GM19238 (cell line): Measurements from ENCODE around the gene GAK.
"Not testable (repeated sequence)": the region's sequence is repeated elsewhere in the genome, so short reads cannot be mapped to it uniquely, and the experiment has no call there.

Source experiments
- DNase-seq: peaks from one replicate; pipeline ENCODE4 v3.0.0; 2011; ENCODE audit warnings: low spot score; ENCODE audit not compliant: insufficient read length

Gene GAK

DNA sequence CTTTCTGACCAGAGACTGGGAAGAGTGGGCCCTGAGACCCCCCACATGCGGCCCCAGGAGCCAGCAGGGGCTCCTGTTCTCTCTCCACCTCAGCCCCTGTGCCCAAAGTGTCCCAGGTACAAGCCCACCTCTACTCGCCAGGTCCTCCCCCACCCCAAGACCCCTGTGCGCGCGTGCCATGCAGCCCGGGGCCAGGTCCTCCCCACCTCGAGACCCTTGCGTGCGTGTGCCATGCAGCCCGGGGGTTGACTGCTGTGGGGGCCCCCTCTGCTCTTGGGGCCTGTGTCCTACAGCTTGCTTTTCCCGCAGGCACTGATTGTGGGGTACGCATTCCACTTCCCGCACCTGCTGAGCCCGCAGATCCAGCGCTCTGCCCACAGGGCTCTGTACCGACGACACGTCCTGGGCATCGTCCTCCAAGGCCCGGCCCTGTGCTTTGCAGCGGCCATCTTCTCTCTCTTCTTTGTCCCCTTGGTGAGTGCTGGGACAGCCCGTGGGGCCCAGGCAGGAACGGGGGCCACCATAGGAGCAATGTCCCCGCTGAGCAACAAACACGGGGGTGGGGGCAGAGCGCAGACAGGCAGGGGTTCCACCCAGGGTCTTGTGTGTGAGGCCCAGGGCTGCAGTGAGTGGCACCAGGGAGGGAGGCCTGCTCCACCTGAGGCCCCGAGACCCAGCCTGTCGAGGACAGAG lies 20.9 kb upstream of the GAK start:
- no peak for DNase-seq

DNA sequence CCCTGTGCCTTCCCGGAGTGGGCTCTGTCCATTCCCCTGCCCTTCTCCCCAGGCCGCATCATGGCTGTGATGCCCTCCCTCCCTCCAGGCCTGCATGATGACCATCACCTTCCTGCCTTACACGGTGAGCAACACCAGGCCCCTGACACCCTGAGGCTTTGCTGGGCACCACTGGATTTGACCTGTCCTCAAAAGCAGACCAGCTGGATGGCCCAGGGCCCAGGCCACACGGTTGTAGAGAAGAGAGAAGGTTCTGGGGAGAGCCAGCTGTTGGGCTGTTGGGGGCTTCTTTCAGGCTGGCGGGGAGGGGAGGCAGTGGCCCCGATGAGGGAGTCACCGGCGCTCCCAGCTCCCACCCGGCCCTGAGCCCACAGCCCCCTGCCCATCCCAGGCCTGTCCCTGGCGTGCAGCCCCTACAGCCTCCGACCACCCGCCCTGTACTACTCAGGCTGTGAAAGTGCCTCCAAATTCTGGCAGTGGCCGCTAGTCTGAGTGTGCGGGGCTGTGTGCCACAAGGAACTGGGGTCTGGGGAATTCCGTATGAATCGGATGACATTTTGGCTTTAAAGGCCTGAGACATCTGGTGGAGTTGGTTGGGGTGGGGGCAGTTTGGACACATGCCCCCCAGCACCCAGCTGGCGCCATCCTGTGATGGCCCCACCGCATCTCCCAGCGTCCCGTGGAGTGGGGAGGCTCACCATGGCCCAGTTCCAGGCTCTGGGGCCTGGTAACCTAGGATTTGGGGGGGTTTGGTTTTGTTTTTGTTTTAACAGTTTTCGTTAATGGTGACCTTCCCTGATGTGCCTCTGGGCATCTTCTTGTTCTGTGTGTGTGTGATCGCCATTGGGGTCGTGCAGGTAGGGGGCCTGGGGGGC lies 19.7 kb upstream of the GAK start:
- no peak for DNase-seq

DNA sequence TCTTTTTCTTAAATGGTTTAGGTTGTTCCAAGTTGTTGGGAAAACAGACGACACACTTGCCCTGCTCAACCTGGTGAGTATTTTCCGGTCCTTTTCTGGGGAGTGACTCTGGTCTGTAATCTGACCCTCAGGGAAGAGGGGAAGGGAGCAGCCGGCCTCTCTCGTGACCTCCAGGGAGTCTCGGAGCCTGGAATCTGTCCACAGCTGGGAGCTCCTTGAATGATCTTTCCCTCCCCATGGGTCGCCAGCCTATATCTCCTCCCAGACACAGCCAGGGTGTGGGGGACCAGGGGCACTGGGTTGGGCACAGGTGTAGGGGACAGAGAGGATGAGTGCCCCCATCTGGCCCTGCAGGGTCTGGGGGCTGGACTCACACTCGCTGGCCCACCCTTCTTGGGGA lies 19.1 kb upstream of the GAK start:
- no peak for DNase-seq

DNA sequence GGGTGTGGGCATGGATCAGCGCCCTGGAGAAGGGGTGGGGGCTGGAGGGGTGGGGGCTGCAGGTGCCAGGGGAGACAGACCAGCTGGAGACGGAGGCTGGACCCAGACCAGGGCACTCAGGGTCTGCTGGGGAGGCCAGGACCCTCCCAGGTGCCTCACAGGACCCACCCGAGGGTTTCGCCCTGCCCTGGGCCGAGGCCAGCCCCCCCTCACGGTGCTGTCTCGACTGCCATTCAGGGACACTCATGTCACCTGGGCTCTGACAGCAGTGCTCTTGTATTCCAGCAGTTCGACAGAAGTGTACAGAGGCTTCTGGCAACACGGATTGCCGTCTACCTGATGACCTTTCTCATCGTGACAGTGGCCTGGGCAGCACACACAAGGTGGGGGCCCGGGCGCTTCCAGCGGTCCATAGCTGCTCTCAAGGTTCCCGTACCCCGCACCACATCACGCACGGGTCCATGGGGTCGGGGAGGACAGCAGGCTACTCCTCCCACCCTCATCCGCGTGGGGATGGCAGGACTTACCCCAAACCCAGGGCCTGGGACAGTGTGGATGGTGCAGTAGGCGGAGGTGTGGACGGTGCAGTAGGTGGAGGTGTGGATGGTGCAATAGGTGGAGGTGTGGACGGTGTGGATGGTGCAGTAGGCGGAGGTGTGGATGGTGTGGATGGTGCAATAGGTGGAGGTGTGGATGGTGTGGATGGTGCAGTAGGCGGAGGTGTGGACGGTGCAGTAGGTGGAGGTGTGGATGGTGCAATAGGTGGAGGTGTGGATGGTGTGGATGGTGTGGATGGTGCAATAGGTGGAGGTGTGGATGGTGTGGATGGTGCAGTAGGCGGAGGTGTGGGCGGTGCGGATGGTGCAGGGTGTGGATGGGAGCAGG lies 18.3 kb upstream of the GAK start:
- no peak for DNase-seq

DNA sequence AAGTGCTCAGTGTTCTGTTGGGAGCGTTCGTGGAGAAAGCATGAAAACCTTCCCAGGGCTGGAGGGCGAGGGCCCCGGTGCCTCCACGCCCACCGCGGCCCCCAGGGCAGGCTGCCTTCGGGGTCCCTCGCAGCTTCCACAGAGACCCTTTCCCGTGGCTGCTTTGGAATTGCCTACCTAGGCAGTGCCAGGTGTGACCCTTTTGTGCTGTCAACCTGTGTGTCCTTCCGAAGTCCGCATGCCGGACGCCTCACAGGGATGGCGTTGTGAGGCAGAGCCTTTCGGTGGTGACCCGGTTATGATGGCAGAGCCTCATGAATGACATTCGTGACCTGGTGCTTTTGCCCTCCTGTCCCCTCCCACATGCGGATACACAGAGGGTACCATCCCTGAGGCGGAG lies 17.5 kb upstream of the GAK start:
- DNase-seq = no peak

DNA sequence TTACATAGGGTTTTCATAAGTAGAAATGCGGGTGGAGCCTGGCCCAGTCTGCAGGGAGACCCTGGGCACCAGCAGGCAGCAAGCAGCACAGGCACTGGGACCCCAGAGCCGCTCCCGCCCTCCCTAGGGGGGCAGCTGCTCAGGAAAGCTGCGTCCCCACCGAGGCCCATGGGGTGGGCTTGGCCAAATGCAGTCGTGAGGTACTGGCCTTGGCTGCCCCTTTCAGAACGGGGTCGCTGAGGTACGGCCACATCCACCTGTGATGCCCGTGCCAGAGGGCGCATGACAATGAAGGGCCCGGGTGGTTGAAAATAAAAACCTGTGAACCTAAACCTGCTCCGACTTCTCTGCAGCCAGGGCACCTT lies 16.8 kb upstream of the GAK start:
- DNase-seq = no peak

DNA sequence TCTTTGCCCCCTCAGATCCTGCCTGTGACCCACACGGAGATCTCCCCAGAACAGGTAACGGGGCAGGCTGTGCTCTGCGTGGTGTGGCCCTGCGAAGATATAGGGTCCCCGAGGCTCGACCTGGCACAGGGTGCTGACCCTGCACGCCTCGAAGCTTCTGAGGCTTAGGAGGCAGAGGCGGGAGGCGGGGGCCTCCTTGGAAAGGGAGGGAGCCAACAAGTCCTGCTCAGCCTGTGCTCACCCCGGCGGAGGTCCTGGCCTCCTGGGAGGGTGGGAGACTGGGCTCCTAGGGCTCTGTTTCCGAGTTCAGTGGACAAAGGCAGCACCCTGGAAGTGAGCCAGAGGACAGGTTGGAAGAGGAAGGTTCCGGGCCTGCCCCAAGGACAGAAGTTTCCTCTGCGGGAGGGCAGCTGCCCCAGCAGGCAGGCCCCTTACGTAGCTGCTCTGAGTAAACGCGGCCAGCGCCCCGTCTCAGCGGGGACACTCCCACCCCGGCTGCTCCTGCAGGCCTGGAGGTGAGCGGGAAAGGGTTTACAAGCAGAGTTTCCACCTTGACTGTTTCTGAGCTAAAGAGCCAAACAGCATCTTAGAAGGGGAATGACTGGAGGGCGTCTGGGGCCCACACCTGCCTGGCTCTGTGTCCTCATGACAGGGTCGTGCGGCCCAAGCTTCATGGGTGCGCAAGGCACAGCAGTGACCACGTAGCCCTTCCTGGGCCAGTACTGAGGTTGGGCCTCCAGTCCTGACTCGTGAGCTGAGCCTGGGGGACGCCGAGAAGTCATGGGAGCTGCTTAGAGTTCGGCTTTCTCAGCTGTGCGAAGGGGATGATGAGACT lies 16.2 kb upstream of the GAK start:
- no peak for DNase-seq

DNA sequence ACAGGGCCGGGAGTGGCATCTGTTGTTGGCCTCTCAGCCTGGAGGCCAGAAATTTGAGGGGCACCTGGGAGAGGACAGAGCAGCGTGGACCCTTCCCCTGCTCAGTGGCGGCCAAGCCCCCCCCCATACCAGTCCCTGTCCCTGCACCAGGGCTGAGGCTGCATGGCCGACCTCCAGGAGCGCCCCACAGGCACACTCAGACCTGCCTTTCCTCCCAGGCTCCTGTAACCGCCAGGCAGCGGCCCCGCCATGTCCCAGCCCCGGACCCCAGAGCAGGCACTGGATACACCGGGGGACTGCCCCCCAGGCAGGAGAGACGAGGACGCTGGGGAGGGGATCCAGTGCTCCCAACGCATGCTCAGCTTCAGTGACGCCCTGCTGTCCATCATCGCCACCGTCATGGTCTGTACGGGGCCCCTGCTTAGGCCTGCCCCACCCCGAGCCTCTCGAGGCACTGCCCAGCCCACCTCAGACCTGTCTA lies 15.4 kb upstream of the GAK start:
- DNase-seq = no peak

DNA sequence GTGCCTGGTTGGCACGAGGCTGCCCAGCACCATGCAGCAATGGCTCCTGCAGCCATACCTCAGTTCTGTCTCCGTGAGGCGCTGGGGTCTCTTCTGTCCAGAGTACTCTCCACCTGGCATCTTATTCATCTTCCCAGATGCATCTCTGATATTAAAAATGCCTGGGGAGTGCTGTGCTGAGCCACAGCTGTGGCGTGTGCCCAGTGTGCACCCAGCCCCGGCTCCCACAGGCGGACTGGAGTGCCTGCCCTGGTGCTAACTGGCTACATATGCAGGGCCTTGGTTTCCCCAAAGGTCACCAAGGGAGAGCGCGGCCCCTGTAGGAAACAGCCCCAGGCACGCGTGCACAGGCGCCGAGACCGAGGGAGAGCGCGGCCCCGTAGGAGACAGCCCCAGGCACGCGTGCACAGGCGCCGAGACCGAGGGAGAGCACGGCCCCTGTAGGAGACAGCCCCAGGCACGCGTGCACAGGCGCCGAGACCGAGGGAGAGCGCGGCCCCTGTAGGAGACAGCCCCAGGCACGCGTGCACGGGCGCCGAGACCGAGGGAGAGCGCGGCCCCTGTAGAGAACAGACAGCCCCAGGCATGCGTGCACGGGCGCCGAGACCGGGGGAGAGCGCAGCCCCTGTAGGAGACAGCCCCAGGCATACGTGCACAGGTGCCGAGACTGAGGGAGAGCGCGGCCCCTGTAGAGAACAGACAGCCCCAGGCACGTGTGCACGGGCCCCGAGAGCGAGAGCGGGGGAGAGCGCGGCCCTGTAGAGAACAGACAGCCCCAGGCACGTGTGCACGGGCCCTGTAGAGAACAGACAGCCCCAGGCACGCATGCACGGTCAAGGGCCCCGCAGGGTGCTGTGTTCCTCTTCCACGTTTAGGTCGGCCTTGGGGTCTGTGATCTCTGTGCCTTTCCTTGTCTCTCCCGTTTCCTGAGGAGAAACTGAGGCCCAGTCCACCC lies 14.7 kb upstream of the GAK start:
- no peak for DNase-seq

DNA sequence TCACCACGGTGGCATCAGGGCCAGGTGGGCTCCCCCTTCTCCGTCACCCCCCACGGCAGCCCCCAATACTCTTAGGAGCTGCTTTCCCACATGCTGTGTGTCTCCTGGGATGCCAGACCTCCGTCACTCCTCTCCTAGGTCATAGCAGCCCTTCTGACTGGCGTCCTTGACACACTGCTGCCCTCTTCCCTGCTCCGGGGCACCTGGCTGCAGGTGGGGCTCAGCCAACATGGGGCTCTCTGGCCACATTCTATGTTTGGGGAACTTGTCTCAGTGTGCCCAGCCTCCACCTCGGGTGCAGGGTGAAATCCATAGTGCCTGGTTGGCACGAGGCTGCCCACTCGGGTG lies 14.0 kb upstream of the GAK start:
- no peak for DNase-seq

DNA sequence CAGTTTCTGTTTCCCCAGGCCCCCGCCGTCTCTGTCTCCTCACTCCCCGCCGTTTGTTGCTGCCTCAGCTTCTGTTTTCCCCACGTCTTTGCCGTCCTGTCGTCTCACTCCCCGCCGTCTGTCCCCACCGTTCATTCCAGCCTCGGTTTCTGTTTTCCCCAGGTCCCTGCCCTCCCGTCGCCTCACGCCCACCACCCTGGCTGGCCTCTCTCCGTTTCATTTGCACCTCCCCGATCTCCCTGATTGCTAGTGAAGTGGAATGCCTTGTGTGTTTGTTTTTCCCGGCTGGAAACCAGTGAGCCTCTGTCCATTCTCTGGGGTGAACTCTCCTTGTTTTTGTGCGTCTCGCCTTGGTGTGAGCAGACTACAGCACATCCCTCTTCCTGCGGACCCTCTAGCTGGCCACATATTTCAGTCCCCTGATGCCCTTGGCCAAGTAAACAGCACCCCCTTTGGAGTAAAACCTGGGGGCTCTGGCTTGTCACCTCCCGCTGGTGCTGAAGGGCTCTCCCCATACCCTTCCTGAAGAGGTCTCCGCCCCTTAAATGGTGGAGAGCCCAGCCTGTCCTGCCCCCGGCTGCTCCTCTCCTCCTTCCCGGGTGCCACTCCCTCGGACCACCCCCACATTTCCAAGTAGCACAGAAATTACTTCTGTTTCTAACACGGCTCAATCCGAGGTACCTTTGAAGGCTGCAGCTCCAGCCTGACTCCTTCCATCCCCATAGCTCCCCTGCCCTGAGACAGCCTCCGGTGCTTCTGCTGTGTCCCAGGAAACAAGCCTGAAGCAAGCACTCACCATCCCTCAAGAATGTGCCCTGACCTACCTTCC lies 13.4 kb upstream of the GAK start:
- DNase-seq = no peak

DNA sequence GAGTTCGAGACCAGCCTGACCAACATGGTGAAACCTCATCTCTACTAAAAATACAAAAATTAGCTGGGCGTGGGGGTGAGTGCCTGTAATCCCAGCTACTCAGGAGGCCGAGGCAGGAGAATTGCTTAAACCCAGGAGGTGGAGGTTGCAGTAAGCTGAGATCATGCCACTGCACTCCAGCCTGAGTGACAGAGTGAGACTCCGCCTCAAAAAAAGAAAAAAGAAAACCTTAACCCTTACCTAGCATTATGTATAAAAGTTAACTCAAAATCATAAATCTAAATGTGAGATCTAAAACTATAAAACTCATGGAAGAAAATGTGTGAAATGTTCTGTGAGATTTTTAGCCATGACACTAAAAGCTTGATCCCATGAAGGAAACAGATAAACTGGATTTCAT lies 7.4 kb upstream of the GAK start:
- not testable (repeated sequence) for DNase-seq

DNA sequence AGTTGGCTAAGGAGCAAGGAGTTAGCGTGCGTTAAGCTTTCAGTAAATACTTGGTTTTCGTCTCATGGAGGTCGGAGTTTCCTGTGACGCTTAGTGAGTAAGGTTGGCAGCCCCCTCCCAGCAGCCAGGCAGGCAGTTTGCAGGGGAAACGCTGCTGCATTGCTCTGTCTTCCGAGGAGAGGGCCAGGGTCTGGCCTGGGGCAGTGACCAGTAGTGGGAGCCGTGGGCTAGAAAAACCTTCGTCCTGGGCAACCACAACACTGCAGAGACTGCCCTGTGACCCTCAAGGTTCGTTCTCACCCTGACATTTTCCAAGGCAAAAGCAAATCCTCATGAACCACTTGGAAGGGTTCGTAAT lies 576 bp upstream of the GAK start:
- DNase-seq = no peak

DNA sequence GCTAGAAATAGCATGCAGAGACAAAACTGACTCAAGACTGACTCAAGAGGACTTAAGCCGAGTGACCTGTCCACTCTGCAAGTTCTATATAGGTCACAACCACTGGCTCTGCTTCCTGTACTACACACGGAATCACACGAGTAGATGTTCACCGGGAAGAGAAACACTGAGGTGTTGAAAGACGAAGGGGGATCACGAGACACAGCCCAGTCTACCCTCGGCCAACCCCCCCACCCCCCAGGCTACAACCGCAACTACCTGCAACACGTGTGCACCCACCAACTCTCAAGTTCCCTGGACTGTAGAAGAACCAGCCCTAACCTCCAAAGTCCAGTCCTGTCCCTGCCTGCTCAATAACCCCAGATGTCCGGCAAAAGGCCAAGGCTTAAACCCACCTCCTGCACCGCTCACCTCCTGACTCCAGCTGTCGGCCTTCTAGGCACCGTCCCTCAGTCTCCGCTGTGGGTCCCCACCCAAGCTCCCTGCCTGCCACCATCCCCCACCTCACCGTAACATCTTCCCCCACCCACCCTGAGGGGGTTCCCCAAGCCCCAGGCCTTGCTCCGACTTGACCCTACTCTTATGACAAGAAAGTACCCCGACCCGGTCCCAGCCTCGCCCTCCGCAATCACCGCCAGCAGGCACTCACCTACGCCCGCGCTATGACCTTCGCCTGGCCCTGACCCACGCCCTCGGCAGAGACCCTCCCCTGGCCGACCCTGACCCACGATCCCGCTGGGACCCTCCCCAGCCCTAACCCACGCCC lies 739 bp downstream of the GAK start:
- DNase-seq = no peak

DNA sequence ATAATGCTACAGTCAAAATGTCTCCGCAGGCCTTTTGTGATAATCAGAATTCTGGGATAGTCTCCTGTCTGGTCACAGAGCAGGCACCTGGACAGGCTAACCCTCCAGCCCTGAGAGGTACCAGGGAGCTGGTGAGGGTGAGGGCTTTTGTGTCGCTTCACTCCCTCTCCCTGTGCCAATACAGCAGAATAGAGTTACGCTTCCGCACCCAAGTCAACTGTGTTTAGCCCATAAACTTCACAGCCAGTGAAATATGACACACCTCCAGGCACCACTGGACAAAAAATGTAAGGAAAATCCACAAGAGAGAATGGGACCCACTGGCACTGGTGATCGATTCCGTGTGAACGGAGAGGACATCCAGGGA lies 1.3 kb downstream of the GAK start:
- no peak for DNase-seq

DNA sequence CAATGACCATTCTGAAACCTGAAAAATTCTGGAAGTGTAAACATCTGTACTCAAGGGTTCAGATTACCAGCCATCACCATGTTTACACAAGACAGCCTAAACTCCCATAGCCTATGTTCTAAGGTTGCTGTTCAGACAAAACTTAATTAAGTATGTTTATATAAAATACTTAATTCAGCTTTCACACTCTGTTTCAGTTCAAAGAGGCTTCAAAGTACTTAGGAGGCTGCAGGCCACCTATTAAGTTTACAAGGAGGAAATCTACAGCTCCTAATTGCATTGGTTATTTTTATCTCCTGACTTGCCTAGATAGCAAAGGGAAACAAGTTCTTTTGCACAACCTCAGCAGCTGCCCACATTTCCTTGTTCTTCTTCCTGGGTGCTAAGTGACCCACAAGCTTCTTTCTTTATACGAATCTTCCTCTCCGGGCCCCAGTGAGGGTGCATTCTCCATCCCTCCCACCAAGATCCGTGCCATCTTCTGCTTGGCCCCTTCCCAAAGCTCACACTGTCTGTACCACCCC lies 2.0 kb downstream of the GAK start:
- no peak for DNase-seq

DNA sequence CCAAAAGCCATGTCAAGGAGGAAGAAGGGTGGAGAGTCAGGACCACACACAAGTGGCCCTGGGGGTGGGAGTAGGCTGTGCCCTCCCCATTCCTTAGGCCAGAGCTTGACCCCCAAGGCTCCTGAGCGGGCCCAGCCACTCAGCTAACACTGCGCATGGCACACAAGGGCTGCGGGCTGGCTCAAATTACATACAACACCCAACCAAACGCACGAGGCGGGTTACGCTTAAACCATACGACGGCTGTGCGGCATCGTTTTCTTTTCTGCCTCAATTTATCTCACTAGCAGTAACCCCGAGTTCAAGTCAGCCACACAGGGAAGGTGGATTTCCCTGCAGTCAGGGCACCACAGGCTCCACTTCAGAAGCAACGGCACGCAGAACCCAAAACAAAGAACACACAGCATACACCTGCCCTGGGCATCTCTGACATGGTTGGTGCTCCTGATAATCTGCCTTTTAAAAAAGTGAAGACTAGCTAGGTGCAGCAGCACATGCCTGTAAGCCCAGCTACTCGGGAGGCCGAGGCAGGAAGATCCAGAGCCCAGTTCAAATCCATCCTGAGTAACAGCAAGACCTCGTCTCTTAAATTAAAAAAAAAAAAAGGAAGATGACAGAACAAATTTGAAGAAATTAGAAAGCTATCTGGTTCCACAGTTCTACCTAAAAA lies 2.9 kb downstream of the GAK start:
- DNase-seq = no peak

DNA sequence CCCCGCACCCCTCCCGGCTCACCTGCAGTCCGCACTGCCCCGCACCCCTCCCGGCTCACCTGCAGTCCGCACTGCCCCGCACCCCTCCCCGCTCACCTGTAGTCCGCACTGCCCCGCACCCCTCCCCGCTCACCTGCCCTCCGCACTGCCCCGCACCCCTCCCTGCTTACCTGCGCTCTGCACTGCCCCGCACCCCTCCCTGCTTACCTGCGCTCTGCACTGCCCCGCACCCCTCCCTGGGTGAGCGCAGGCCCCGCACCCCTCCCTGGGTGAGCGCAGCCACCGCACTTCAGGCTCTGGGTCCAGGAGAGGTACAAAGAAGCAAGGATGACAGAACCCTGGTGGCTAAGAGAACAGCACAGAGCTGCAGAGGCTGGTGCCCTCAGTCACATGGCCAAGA lies 4.5 kb downstream of the GAK start:
- not testable (repeated sequence) for DNase-seq
